OCI-LY1 (cell line): ENCODE measurements around the gene AFAP1.

Experiments used
- H2AFZ ChIP-seq: fragments of 200-600 bp; sonication (generic), shearing (Covaris generic); 2 replicates; pipeline ENCODE4 v1.6.0; 2014; ENCODE audit warnings: antibody characterized with exemption, mild to moderate bottlenecking, low read length
- H3F3A ChIP-seq: fragments of 200-600 bp; sonication (generic), shearing (Covaris generic); 2 replicates; pipeline ENCODE4 v1.6.0; 2014; ENCODE audit warnings: mild to moderate bottlenecking, antibody characterized with exemption, low read length, moderate library complexity; ENCODE audit not compliant: insufficient read depth
- H3K27ac ChIP-seq: fragments of 200-600 bp; sonication (generic); 2 replicates; pipeline ENCODE4 v1.5.1; 2014; ENCODE audit warnings: low read length, mixed run types, mild to moderate bottlenecking, low read depth; ENCODE audit not compliant: poor library complexity, severe bottlenecking
- H3K27me3 ChIP-seq: fragments of 200-600 bp; sonication (generic); 2 replicates; pipeline ENCODE4 v1.6.0; 2014; ENCODE audit warnings: antibody characterized with exemption, mild to moderate bottlenecking, low read length, moderate library complexity; ENCODE audit not compliant: insufficient read depth
- H3K36me3 ChIP-seq: fragments of 200-600 bp; sonication (generic); 2 replicates; pipeline ENCODE4 v1.6.1; 2014; ENCODE audit warnings: mild to moderate bottlenecking, antibody characterized with exemption, low read length, moderate library complexity, mixed read lengths; ENCODE audit not compliant: insufficient read depth
- H3K4me1 ChIP-seq: fragments of 200-600 bp; sonication (generic); 2 replicates; pipeline ENCODE4 v1.5.1; 2014; ENCODE audit warnings: mild to moderate bottlenecking, low read length, moderate library complexity; ENCODE audit not compliant: insufficient read depth, severe bottlenecking
- H3K4me2 ChIP-seq: fragments of 200-600 bp; sonication (generic), shearing (Covaris generic); 2 replicates; pipeline ENCODE4 v1.6.1; 2014; ENCODE audit warnings: low read length
- H3K4me3 ChIP-seq: fragments of 200-600 bp; sonication (generic); 2 replicates; pipeline ENCODE4 v1.5.1; 2014; ENCODE audit warnings: low read length, low read depth, mild to moderate bottlenecking, mixed read lengths; ENCODE audit not compliant: poor library complexity, severe bottlenecking
- H3K79me2 ChIP-seq: fragments of 200-600 bp; shearing (Covaris generic); 2 replicates; pipeline ENCODE4 v1.6.1; 2016; ENCODE audit warnings: mixed run types, low read length, mixed read lengths; ENCODE audit not compliant: insufficient read depth
- H3K9ac ChIP-seq: fragments of 200-600 bp; sonication (generic), shearing (Covaris generic); 2 replicates; pipeline ENCODE4 v1.6.1; 2014; ENCODE audit warnings: mild to moderate bottlenecking, low read length, mixed read lengths
- H3K9me2 ChIP-seq: fragments of 200-600 bp; sonication (generic), shearing (Covaris generic); 2 replicates; pipeline ENCODE4 v1.6.1; 2014; ENCODE audit warnings: low read depth, mild to moderate bottlenecking, low read length, mixed read lengths
- H3K9me3 ChIP-seq: fragments of 200-600 bp; shearing (Covaris generic); 2 replicates; pipeline ENCODE4 v1.6.1; 2014; ENCODE audit warnings: low read length, mixed read lengths
- H4K20me1 ChIP-seq: fragments of 200-600 bp; sonication (generic), shearing (Covaris generic); 2 replicates; pipeline ENCODE4 v1.6.0; 2016; ENCODE audit warnings: mild to moderate bottlenecking, low read length; ENCODE audit not compliant: insufficient read depth
- CTCF ChIP-seq: fragments of 200-600 bp; sonication (generic), shearing (Covaris generic); IDR thresholded peaks from 2 replicates; pipeline ENCODE4 v1.5.1; 2017; ENCODE audit warnings: mild to moderate bottlenecking, antibody characterized with exemption, low read length, moderate library complexity, mixed read lengths
- EZH2 ChIP-seq: fragments of 200-600 bp; sonication (generic), shearing (Covaris generic); IDR thresholded peaks from 2 replicates; pipeline ENCODE4 v1.8.0; 2017; ENCODE audit warnings: borderline replicate concordance, mixed run types, mild to moderate bottlenecking, antibody characterized with exemption, low read length, moderate library complexity, mixed read lengths

The AFAP1 gene

GRCh38 chr4:7737752-7738457 lies 201.8 kb downstream of the AFAP1 start:
- H3K4me2 ChIP-seq: no peak overlapping the region
- no peaks in the 10 kb centered on the region for H3K9me2 ChIP-seq
- no peaks in the 10 kb centered on the region for H3K9me3 ChIP-seq

GRCh38 chr4:7737268-7737645 lies 202.4 kb downstream of the AFAP1 start:
- no peaks in the 10 kb centered on the region for H4K20me1 ChIP-seq
- no peaks in the 10 kb centered on the region for H3K9me2 ChIP-seq
- no peaks in the 10 kb centered on the region for H3F3A ChIP-seq
- H3K9me3 ChIP-seq: no peaks in the 10 kb centered on the region
- no peaks in the 10 kb centered on the region for H3K36me3 ChIP-seq
- no peak overlapping the region for H2AFZ ChIP-seq
- no peak overlapping the region for H3K4me2 ChIP-seq
- H3K79me2 ChIP-seq: no peaks in the 10 kb centered on the region
- H3K9ac ChIP-seq: no peak overlapping the region
- H3K4me1 ChIP-seq: no peaks in the 10 kb centered on the region
- no peak overlapping the region for H3K27ac ChIP-seq
- TF ChIP-seq EZH2 (no peak), CTCF (no peak)
- no peak overlapping the region for H3K4me3 ChIP-seq
- no peaks in the 10 kb centered on the region for H3K27me3 ChIP-seq

More at GRCh38 chr4:7737752-7738457, 201.8 kb downstream of the AFAP1 start:
- no peak overlapping the region for H3K9ac ChIP-seq
- H3K27ac ChIP-seq: no peak overlapping the region
- no peaks in the 10 kb centered on the region for H3K4me1 ChIP-seq
- H3K4me3 ChIP-seq: no peak overlapping the region
- no peaks in the 10 kb centered on the region for H3F3A ChIP-seq
- H2AFZ ChIP-seq: no peak overlapping the region
- no peaks in the 10 kb centered on the region for H4K20me1 ChIP-seq
- H3K27me3 ChIP-seq: no peaks in the 10 kb centered on the region
- TF ChIP-seq EZH2 (no peak), CTCF (no peak)
- no peaks in the 10 kb centered on the region for H3K36me3 ChIP-seq
- H3K79me2 ChIP-seq: no peaks in the 10 kb centered on the region

GRCh38 chr4:7736436-7737267 lies 203.0 kb downstream of the AFAP1 start:
- Histone ChIP-seq H2AFZ (no peak overlapping the region), H3K27ac (no peak overlapping the region), H4K20me1 (no peaks in the 10 kb centered on the region), H3K9me2 (no peaks in the 10 kb centered on the region), H3K4me1 (no peaks in the 10 kb centered on the region), H3K9me3 (no peaks in the 10 kb centered on the region), H3K4me3 (no peak overlapping the region), H3K9ac (no peak overlapping the region), H3K79me2 (no peaks in the 10 kb centered on the region), H3K4me2 (no peak overlapping the region), H3K27me3 (no peaks in the 10 kb centered on the region), H3F3A (no peaks in the 10 kb centered on the region), H3K36me3 (no peaks in the 10 kb centered on the region)
- no peak for TF ChIP-seq EZH2
- no peak for TF ChIP-seq CTCF
